ENCODE measurements around the gene ASCC3. TPM values are rescaled to one million over a fixed set of nuclear protein-coding genes. Genes with fewer than 3 reads are reported as not detected.
A peak's percentile ranks its signal among the peaks of the same experiment; 100 is the strongest.

Gene ASCC3
- total and polyA plus RNA-seq, 2 donors, result 14.5 to 32.6 TPM

DNA sequence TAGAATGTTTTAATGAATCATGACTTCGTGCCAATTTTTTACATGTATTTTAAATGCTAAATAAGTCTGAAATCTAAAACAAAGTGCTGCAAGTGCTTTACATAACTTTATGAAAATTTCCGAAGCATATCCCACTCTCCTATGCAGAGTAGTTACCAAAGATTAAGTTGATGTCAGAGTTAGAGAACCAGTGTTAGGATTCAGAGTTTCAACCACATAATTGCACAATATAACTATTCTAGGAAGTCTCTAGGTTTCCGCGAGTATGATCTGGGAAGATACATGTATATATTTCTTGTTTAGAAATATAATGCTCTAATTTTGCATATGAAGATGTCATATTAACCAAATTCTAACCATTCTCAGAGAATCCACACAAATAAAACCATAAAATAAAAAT, 74.8 kb downstream of the ASCC3 start:
- Histone ChIP-seq H3K4me3 (ENCODE audit: low read length in 2 of 2) (no peak overlapping the region), H3K27me3 (ENCODE audit: control insufficient read depth in 2 of 2, insufficient read depth in 1 of 2, low read length in 1 of 2) (no peaks in the 10 kb centered on the region), H3K9me3 (ENCODE audit: control insufficient read depth in 2 of 2, insufficient read depth in 1 of 2, low read length in 1 of 2) (no peaks in the 10 kb centered on the region), H3K36me3 (ENCODE audit: control insufficient read depth in 2 of 2, insufficient read depth in 2 of 2, low read length in 1 of 2) (no peaks in the 10 kb centered on the region), H3K4me1 (ENCODE audit: control insufficient read depth in 2 of 2, insufficient read depth in 2 of 2, low read length in 2 of 2) (no peaks in the 10 kb centered on the region), H3K27ac (ENCODE audit: low read depth in 1 of 2, low read length in 1 of 2) (no peak overlapping the region)
- no peak for DNase-seq (ENCODE audit: low read depth in 6 of 9, low spot score in 9 of 9)
- WGBS, result 94% methylated on average over 4 of the region's 4 CpGs

GRCh38 chr6:100803264-100804045, 77.7 kb downstream of the ASCC3 start:
- no peak for DNase-seq (ENCODE audit: low read depth in 6 of 9, low spot score in 9 of 9)
- H3K4me1 ChIP-seq (ENCODE audit: control insufficient read depth in 2 of 2, insufficient read depth in 2 of 2, low read length in 2 of 2), result no peaks in the 10 kb centered on the region
- no peak overlapping the region for H3K27ac ChIP-seq (ENCODE audit: low read depth in 1 of 2, low read length in 1 of 2)
- no peaks in the 10 kb centered on the region for H3K36me3 ChIP-seq (ENCODE audit: control insufficient read depth in 2 of 2, insufficient read depth in 2 of 2, low read length in 1 of 2)
- no peaks in the 10 kb centered on the region for H3K9me3 ChIP-seq (ENCODE audit: control insufficient read depth in 2 of 2, insufficient read depth in 1 of 2, low read length in 1 of 2)
- no peak overlapping the region for H3K4me3 ChIP-seq (ENCODE audit: low read length in 2 of 2)
- no peaks in the 10 kb centered on the region for H3K27me3 ChIP-seq (ENCODE audit: control insufficient read depth in 2 of 2, insufficient read depth in 1 of 2, low read length in 1 of 2)
- 92% methylated on average over 4 of the region's 4 CpGs for WGBS

DNA sequence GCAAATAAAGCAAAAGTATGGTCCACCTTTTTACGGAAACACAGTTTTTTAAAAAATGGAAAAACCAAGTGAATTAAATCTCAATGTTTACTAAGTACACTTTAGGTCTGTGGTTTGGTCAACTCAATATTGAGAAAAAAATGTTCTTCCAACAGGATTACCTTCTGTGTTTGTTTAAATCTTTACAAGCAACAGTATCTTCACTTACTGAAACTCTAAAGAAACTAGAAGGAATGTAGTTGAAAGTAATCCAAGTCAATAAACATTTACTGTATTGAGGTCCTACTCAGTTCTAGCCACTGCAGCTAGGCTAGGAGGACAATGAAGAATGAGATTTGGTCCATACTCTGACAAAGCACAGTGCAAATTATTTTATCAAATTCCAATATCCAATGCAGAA, 80.1 kb downstream of the ASCC3 start:
- WGBS, result 99% methylated on average over 1 of the region's 1 CpG
- no peaks in the 10 kb centered on the region for H3K9me3 ChIP-seq (ENCODE audit: control insufficient read depth in 2 of 2, insufficient read depth in 1 of 2, low read length in 1 of 2)
- no peaks in the 10 kb centered on the region for H3K4me1 ChIP-seq (ENCODE audit: control insufficient read depth in 2 of 2, insufficient read depth in 2 of 2, low read length in 2 of 2)
- H3K4me3 ChIP-seq (ENCODE audit: low read length in 2 of 2), result no peak overlapping the region
- no peaks in the 10 kb centered on the region for H3K27me3 ChIP-seq (ENCODE audit: control insufficient read depth in 2 of 2, insufficient read depth in 1 of 2, low read length in 1 of 2)
- H3K27ac ChIP-seq (ENCODE audit: low read depth in 1 of 2, low read length in 1 of 2), result no peak overlapping the region
- DNase-seq (ENCODE audit: low read depth in 6 of 9, low spot score in 9 of 9), result no peak
- H3K36me3 ChIP-seq (ENCODE audit: control insufficient read depth in 2 of 2, insufficient read depth in 2 of 2, low read length in 1 of 2), result peaks cover 0 to 4% of the 10 kb centered on the region in 2 donors

GRCh38 chr6:100796049-100796823, 84.9 kb downstream of the ASCC3 start:
- H3K4me1 ChIP-seq (ENCODE audit: control insufficient read depth in 2 of 2, insufficient read depth in 2 of 2, low read length in 2 of 2), result no peaks in the 10 kb centered on the region
- 98% methylated on average over 4 of the region's 4 CpGs for WGBS
- no peaks in the 10 kb centered on the region for H3K9me3 ChIP-seq (ENCODE audit: control insufficient read depth in 2 of 2, insufficient read depth in 1 of 2, low read length in 1 of 2)
- peak in 2 of 9 donors; percentile 1 to 18 for DNase-seq (ENCODE audit: low read depth in 6 of 9, low spot score in 9 of 9)
- no peaks in the 10 kb centered on the region for H3K27me3 ChIP-seq (ENCODE audit: control insufficient read depth in 2 of 2, insufficient read depth in 1 of 2, low read length in 1 of 2)
- H3K36me3 ChIP-seq (ENCODE audit: control insufficient read depth in 2 of 2, insufficient read depth in 2 of 2, low read length in 1 of 2), result peaks cover 0 to 4% of the 10 kb centered on the region in 2 donors
- no peak overlapping the region for H3K4me3 ChIP-seq (ENCODE audit: low read length in 2 of 2)
- no peak overlapping the region for H3K27ac ChIP-seq (ENCODE audit: low read depth in 1 of 2, low read length in 1 of 2)

- no peak for DNase-seq (ENCODE audit: low read depth in 6 of 9, low spot score in 9 of 9)
- H3K27me3 ChIP-seq (ENCODE audit: control insufficient read depth in 2 of 2, insufficient read depth in 1 of 2, low read length in 1 of 2), result no peaks in the 10 kb centered on the region
- H3K36me3 ChIP-seq (ENCODE audit: control insufficient read depth in 2 of 2, insufficient read depth in 2 of 2, low read length in 1 of 2), result no peaks in the 10 kb centered on the region
- H3K4me1 ChIP-seq (ENCODE audit: control insufficient read depth in 2 of 2, insufficient read depth in 2 of 2, low read length in 2 of 2), result no peaks in the 10 kb centered on the region
- H3K27ac ChIP-seq (ENCODE audit: low read depth in 1 of 2, low read length in 1 of 2), result no peak overlapping the region
- WGBS, result 89% methylated on average over 2 of the region's 2 CpGs
- no peak overlapping the region for H3K4me3 ChIP-seq (ENCODE audit: low read length in 2 of 2)
- no peaks in the 10 kb centered on the region for H3K9me3 ChIP-seq (ENCODE audit: control insufficient read depth in 2 of 2, insufficient read depth in 1 of 2, low read length in 1 of 2)
Observed at GRCh38 chr6:100790084-100790483, 91.0 kb downstream of the ASCC3 start.

DNA sequence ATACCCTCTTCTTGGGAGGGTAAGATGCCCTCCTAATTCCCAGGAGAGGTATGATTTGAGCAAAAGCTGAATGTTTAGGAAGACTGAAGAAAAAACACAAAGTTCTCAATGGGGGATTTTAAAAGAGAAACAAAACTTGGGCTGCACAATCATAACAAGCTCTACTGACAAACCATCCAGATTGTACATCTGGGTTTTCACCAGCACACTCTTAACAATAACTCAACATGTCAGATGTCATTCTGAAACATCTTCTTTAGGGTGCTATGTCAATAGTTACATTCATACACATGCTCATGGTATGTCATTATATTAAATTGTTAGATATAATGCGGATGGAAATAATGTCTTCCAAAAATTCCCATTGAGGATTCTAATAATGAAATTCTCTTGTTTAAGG, 95.1 kb downstream of the ASCC3 start:
- Histone ChIP-seq H3K36me3 (ENCODE audit: control insufficient read depth in 2 of 2, insufficient read depth in 2 of 2, low read length in 1 of 2) (no peaks in the 10 kb centered on the region), H3K27me3 (ENCODE audit: control insufficient read depth in 2 of 2, insufficient read depth in 1 of 2, low read length in 1 of 2) (no peaks in the 10 kb centered on the region), H3K9me3 (ENCODE audit: control insufficient read depth in 2 of 2, insufficient read depth in 1 of 2, low read length in 1 of 2) (no peaks in the 10 kb centered on the region), H3K4me1 (ENCODE audit: control insufficient read depth in 2 of 2, insufficient read depth in 2 of 2, low read length in 2 of 2) (no peaks in the 10 kb centered on the region), H3K27ac (ENCODE audit: low read depth in 1 of 2, low read length in 1 of 2) (no peak overlapping the region), H3K4me3 (ENCODE audit: low read length in 2 of 2) (no peak overlapping the region)
- DNase-seq (ENCODE audit: low read depth in 6 of 9, low spot score in 9 of 9), result no peak
- WGBS, result 100% methylated on average over 1 of the region's 1 CpG

- no peaks in the 10 kb centered on the region for H3K9me3 ChIP-seq (ENCODE audit: control insufficient read depth in 2 of 2, insufficient read depth in 1 of 2, low read length in 1 of 2)
- no peaks in the 10 kb centered on the region for H3K4me1 ChIP-seq (ENCODE audit: control insufficient read depth in 2 of 2, insufficient read depth in 2 of 2, low read length in 2 of 2)
- DNase-seq (ENCODE audit: low read depth in 6 of 9, low spot score in 9 of 9), result no peak
- H3K4me3 ChIP-seq (ENCODE audit: low read length in 2 of 2), result no peak overlapping the region
- no peaks in the 10 kb centered on the region for H3K36me3 ChIP-seq (ENCODE audit: control insufficient read depth in 2 of 2, insufficient read depth in 2 of 2, low read length in 1 of 2)
- no peak overlapping the region for H3K27ac ChIP-seq (ENCODE audit: low read depth in 1 of 2, low read length in 1 of 2)
- no peaks in the 10 kb centered on the region for H3K27me3 ChIP-seq (ENCODE audit: control insufficient read depth in 2 of 2, insufficient read depth in 1 of 2, low read length in 1 of 2)
Observed at GRCh38 chr6:100780648-100781047, 100.5 kb downstream of the ASCC3 start.

DNA sequence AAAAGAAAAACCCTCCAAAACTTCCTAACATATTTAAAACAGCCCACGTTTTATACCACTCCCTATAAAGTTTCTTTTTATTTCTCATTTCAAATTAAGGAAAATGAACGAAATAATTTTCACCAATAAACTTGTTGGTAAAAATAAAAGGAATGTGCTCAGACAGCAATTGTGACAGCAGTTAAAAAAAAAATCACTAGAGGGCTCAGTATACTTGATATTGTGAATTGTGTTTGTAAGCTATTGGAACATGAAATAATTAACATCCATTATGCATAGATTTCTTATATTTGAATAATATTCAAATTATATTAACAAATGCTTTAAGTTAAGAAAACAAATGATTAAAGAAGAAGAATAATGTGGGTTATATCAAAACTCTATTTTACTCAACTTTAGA, 105.5 kb downstream of the ASCC3 start:
- H3K36me3 ChIP-seq (ENCODE audit: control insufficient read depth in 2 of 2, insufficient read depth in 2 of 2, low read length in 1 of 2), result no peaks in the 10 kb centered on the region
- DNase-seq (ENCODE audit: low read depth in 6 of 9, low spot score in 9 of 9), result no peak
- no peaks in the 10 kb centered on the region for H3K9me3 ChIP-seq (ENCODE audit: control insufficient read depth in 2 of 2, insufficient read depth in 1 of 2, low read length in 1 of 2)
- WGBS, result 97% methylated on average over 2 of the region's 2 CpGs
- H3K27ac ChIP-seq (ENCODE audit: low read depth in 1 of 2, low read length in 1 of 2), result no peak overlapping the region
- no peaks in the 10 kb centered on the region for H3K27me3 ChIP-seq (ENCODE audit: control insufficient read depth in 2 of 2, insufficient read depth in 1 of 2, low read length in 1 of 2)
- no peaks in the 10 kb centered on the region for H3K4me1 ChIP-seq (ENCODE audit: control insufficient read depth in 2 of 2, insufficient read depth in 2 of 2, low read length in 2 of 2)
- H3K4me3 ChIP-seq (ENCODE audit: low read length in 2 of 2), result no peak overlapping the region

GRCh38 chr6:100774681-100775080, 106.4 kb downstream of the ASCC3 start:
- no peaks in the 10 kb centered on the region for H3K27me3 ChIP-seq (ENCODE audit: control insufficient read depth in 2 of 2, insufficient read depth in 1 of 2, low read length in 1 of 2)
- no peak overlapping the region for H3K27ac ChIP-seq (ENCODE audit: low read depth in 1 of 2, low read length in 1 of 2)
- H3K4me3 ChIP-seq (ENCODE audit: low read length in 2 of 2), result no peak overlapping the region
- no peaks in the 10 kb centered on the region for H3K36me3 ChIP-seq (ENCODE audit: control insufficient read depth in 2 of 2, insufficient read depth in 2 of 2, low read length in 1 of 2)
- H3K9me3 ChIP-seq (ENCODE audit: control insufficient read depth in 2 of 2, insufficient read depth in 1 of 2, low read length in 1 of 2), result no peaks in the 10 kb centered on the region
- H3K4me1 ChIP-seq (ENCODE audit: control insufficient read depth in 2 of 2, insufficient read depth in 2 of 2, low read length in 2 of 2), result no peaks in the 10 kb centered on the region
- 0% methylated on average over 1 of the region's 1 CpG for WGBS
- DNase-seq (ENCODE audit: low read depth in 6 of 9, low spot score in 9 of 9), result no peak

All from thymus (tissue), 11 donors.